Measurements from ENCODE around the gene PLA2G5. TPM values are rescaled to one million over a fixed set of nuclear protein-coding genes. Genes with fewer than 3 reads are reported as not detected.

The PLA2G5 gene
- total RNA-seq, 1 donor from 2014 or later, result not detected

GRCh38 chr1:20107351-20107750 is 37.4 kb downstream of the PLA2G5 start:
- H3K27me3 Mint-ChIP-seq, result peaks cover 33% of the 10 kb centered on the region
- H3K9me3 Mint-ChIP-seq (ENCODE audit: low read depth), result no peaks in the 10 kb centered on the region
- peaks cover 7% of the 10 kb centered on the region for H3K4me1 Mint-ChIP-seq (ENCODE audit: low read depth)
- no peak for TF ChIP-seq CTCF (IDR thresholded peaks at IDR 0.05; ENCODE audit: unreplicated experiment)
- DNase-seq (ENCODE audit: low spot score, unreplicated experiment), result no peak
- no peaks in the 10 kb centered on the region for H3K36me3 Mint-ChIP-seq (ENCODE audit: insufficient read depth)
- H3K4me3 Mint-ChIP-seq (ENCODE audit: low read depth), result no peak overlapping the region
- H3K27ac Mint-ChIP-seq, result no peak overlapping the region

GRCh38 chr1:20107796-20108195 is 37.8 kb downstream of the PLA2G5 start:
- Mint-ChIP-seq H3K27me3 (peaks cover 32% of the 10 kb centered on the region), H3K9me3 (ENCODE audit: low read depth) (no peaks in the 10 kb centered on the region), H3K27ac (no peak overlapping the region), H3K4me1 (ENCODE audit: low read depth) (peaks cover 7% of the 10 kb centered on the region), H3K4me3 (ENCODE audit: low read depth) (no peak overlapping the region), H3K36me3 (ENCODE audit: insufficient read depth) (no peaks in the 10 kb centered on the region)
- no peak for TF ChIP-seq CTCF (IDR thresholded peaks at IDR 0.05; ENCODE audit: unreplicated experiment)
- no peak for DNase-seq (ENCODE audit: low spot score, unreplicated experiment)

DNA sequence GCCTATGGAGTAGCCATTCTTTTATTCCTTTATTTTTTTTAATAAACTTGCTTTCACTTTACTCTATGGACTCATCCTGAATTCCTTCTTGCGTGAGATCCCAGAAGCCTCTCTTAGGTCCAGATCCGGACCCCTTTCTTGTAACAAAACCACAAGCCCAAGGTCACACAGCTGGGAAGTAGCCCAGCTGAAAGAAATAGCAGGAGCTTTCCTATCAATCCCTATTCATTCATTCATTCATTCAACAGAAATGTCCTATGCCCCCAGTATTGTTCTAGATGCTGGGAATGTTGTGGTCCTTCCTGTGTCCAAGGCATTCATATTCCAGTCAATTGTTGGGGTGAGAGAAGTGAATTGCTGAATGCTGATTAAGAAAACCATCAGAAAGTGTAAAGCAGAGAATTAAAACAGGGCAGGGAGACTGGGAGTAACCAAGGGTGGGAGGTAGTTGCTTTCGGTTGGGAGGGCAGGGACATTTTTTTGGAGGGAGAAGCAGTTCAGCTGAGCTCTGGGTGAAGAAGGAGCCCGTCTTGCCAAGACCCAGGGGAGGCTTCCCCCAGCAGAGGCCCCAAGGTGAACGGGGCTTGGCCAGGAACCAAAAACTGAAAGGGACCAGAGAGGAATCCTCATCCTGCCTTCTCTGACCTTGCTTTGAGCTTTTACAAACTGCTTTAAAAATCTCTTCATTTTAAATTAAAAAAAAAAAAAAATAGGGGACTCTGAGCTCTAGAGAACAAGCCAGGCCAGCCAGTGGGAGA is 38.6 kb downstream of the PLA2G5 start:
- Mint-ChIP-seq H3K4me3 (ENCODE audit: low read depth) (no peak overlapping the region), H3K27me3 (peaks cover 33% of the 10 kb centered on the region), H3K4me1 (ENCODE audit: low read depth) (peaks cover 9% of the 10 kb centered on the region), H3K9me3 (ENCODE audit: low read depth) (no peaks in the 10 kb centered on the region), H3K27ac (no peak overlapping the region), H3K36me3 (ENCODE audit: insufficient read depth) (no peaks in the 10 kb centered on the region)
- DNase-seq (ENCODE audit: low spot score, unreplicated experiment), result no peak
- TF ChIP-seq CTCF (IDR thresholded peaks at IDR 0.05; ENCODE audit: unreplicated experiment), result no peak

DNA sequence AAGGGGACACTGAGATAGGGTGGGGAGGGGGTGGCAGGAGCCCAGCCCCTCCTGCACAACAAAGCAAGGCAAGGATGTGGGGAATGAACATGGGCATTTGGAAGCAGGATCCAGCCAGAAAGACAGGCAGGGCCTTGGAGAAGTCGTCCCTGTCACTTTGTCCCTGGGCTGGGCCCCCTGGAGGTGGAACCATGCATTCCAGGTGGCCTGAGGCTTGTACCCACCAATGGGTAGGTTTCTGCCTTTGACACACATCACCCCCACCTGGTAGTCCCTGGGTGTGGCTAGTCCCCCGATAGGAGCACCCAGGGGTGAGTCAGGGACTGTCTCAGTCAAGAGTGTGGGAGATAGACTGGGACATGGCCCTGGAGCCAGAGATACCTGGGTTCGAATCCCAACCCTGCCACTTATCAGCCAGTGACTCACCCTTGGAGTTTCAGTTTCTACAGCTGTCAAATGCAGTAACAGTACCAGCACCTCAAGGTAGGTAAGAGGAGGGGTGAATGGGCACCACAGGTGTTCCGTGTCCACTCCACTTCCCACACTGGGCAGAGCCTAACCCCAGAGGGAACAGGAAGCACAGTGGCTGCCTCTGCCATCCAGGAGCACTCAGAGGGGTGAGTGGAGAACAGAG is 39.3 kb downstream of the PLA2G5 start:
- DNase-seq (ENCODE audit: low spot score, unreplicated experiment), result no peak
- H3K27me3 Mint-ChIP-seq, result peaks cover 39% of the 10 kb centered on the region
- H3K27ac Mint-ChIP-seq, result no peak overlapping the region
- no peaks in the 10 kb centered on the region for H3K36me3 Mint-ChIP-seq (ENCODE audit: insufficient read depth)
- H3K4me1 Mint-ChIP-seq (ENCODE audit: low read depth), result peaks cover 11% of the 10 kb centered on the region
- no peak overlapping the region for H3K4me3 Mint-ChIP-seq (ENCODE audit: low read depth)
- no peaks in the 10 kb centered on the region for H3K9me3 Mint-ChIP-seq (ENCODE audit: low read depth)
- TF ChIP-seq CTCF (IDR thresholded peaks at IDR 0.05; ENCODE audit: unreplicated experiment), result peak; percentile 10

- Mint-ChIP-seq H3K4me1 (ENCODE audit: low read depth) (peaks cover 12% of the 10 kb centered on the region), H3K27me3 (peaks cover 40% of the 10 kb centered on the region), H3K9me3 (ENCODE audit: low read depth) (no peaks in the 10 kb centered on the region), H3K4me3 (ENCODE audit: low read depth) (no peak overlapping the region), H3K27ac (no peak overlapping the region), H3K36me3 (ENCODE audit: insufficient read depth) (no peaks in the 10 kb centered on the region)
- TF ChIP-seq CTCF (IDR thresholded peaks at IDR 0.05; ENCODE audit: unreplicated experiment), result no peak
- DNase-seq (ENCODE audit: low spot score, unreplicated experiment), result no peak
Measured at GRCh38 chr1:20110679-20111078, 40.7 kb downstream of the PLA2G5 start.

All from progenitor cell of endocrine pancreas (in vitro differentiated cells).